HCT116 (cell line): ENCODE results near the gene CALHM4. TPM values are rescaled to one million over a fixed set of nuclear protein-coding genes. Genes with fewer than 3 reads are reported as not detected.

Source experiments
- ATAC-seq: fragments of 200-7000 bp; cut with Tn5 transposase; 2 replicates; pipeline ENCODE4 v1.9.1; 2020; ENCODE audit warnings: mild to moderate bottlenecking, moderate library complexity
- BruUV-seq: library from RNA; stranded (reverse); fragments of 400-500 nt; replicated peaks from 2 replicates; lab custom pipeline; 2021; lab: Mats Ljungman, UMichigan
- CTCF ChIA-PET: fragments of 300-600 bp; sonication (Branson Sonifier 250); formaldehyde crosslinking; loops from one replicate; lab custom pipeline; 2021; ENCODE audit warnings: antibody characterized with exemption; lab: Charles Lee
- POLR2A ChIA-PET: fragments of 300-600, 350-600 bp; sonication (Branson Sonifier 250); formaldehyde crosslinking; loops from one replicate; lab custom pipeline; 2021; ENCODE audit warnings: antibody characterized with exemption; lab: Charles Lee
- RAD21 ChIA-PET, 2 experiments: fragments of 300-600 bp; sonication (Branson Sonifier 250); formaldehyde crosslinking; loops; one replicate each; lab custom pipeline; 2023; ENCODE audit warnings: low total read pairs in 2 of 2; ENCODE audit not compliant: uncharacterized antibody in 2 of 2, unreplicated experiment in 2 of 2, low non-redundant PET in 1 of 2; lab: Charles Lee
- DNase-seq: peaks from one replicate; pipeline ENCODE4 v3.0.0-alpha.2; 2010; ENCODE audit warnings: low read depth, low spot score
- H2AFZ ChIP-seq: fragments of 200-600 bp; shearing (Covaris generic), sonication (generic); 2 replicates; pipeline ENCODE4 v1.6.1; 2017; ENCODE audit warnings: low read depth, mixed run types, mixed read lengths, antibody characterized with exemption, low read length; ENCODE audit not compliant: poor library complexity, severe bottlenecking
- H3K27ac ChIP-seq: 2 replicates; pipeline ENCODE4 v1.5.1; 2012; ENCODE audit warnings: low read depth, low read length
- H3K27me3 ChIP-seq: fragments of 200-600 bp; sonication (generic); 2 replicates; pipeline ENCODE4 v1.6.1; 2016; ENCODE audit warnings: mixed run types, low read length, mixed read lengths; ENCODE audit not compliant: insufficient read depth
- H3K36me3 ChIP-seq, 2 experiments: fragments of 200-500 bp in 1 of 2; fragments of 200-600 bp in 1 of 2; sonication (Bioruptor generic) in 1 of 2; sonication (generic) in 1 of 2; 2 replicates each; pipeline versions ENCODE4 v1.5.1 to v1.6.1; 2014 to 2016; ENCODE audit warnings: low read length in 2 of 2, inconsistent platforms in 1 of 2, mixed read lengths in 1 of 2, mixed run types in 1 of 2; ENCODE audit not compliant: insufficient read depth in 2 of 2, control insufficient read depth in 1 of 2
- H3K4me1 ChIP-seq, 2 experiments: fragments of 200-600 bp in 1 of 2; sonication (generic) in 1 of 2; 2 replicates each; pipeline versions ENCODE4 v1.5.1 to v1.6.1; 2012 to 2017; ENCODE audit warnings: low read length in 2 of 2, inconsistent platforms in 1 of 2, mild to moderate bottlenecking in 1 of 2, mixed read lengths in 1 of 2, mixed run types in 1 of 2, moderate library complexity in 1 of 2; ENCODE audit not compliant: insufficient read depth in 2 of 2, control insufficient read depth in 1 of 2
- H3K4me2 ChIP-seq: fragments of 200-600 bp; sonication (generic); 2 replicates; pipeline ENCODE4 v1.6.1; 2017; ENCODE audit warnings: mixed run types, low read length, mixed read lengths
- H3K4me3 ChIP-seq, 2 experiments: fragments of 200-600 bp in 1 of 2; sonication (generic) in 1 of 2; replicated peaks in 1 of 2; 2 replicates each; pipeline ENCODE4 v1.5.1; 2011 to 2016; ENCODE audit warnings: low read length in 2 of 2, control low read depth in 1 of 2, low read depth in 1 of 2, mild to moderate bottlenecking in 1 of 2, mixed read lengths in 1 of 2, mixed run types in 1 of 2
- H3K79me2 ChIP-seq: fragments of 200-600 bp; sonication (generic); 2 replicates; pipeline ENCODE4 v1.6.1; 2017; ENCODE audit warnings: mild to moderate bottlenecking, mixed run types, low read length, moderate library complexity, mixed read lengths; ENCODE audit not compliant: insufficient read depth
- H3K9ac ChIP-seq: fragments of 200-600 bp; sonication (generic); 2 replicates; pipeline ENCODE4 v1.6.1; 2016; ENCODE audit warnings: low read length, mixed read lengths
- H3K9me2 ChIP-seq: fragments of 200-600 bp; sonication (generic), shearing (Covaris generic); 2 replicates; pipeline ENCODE4 v1.6.1; 2017; ENCODE audit warnings: mixed run types, mild to moderate bottlenecking, moderate library complexity; ENCODE audit not compliant: insufficient read depth
- H3K9me3 ChIP-seq, 2 experiments: fragments of 200-500 bp in 1 of 2; fragments of 200-600 bp in 1 of 2; sonication (Bioruptor generic) in 1 of 2; sonication (generic) in 1 of 2; 2 replicates each; pipeline ENCODE4 v1.6.1; 2014 to 2017; ENCODE audit warnings: low read length in 2 of 2, mixed read lengths in 2 of 2, inconsistent platforms in 1 of 2, low read depth in 1 of 2, mild to moderate bottlenecking in 1 of 2, mixed run types in 1 of 2, moderate library complexity in 1 of 2; ENCODE audit not compliant: control insufficient read depth in 1 of 2, insufficient read depth in 1 of 2
- H4K20me1 ChIP-seq: fragments of 200-600 bp; sonication (generic), shearing (Covaris generic); 2 replicates; pipeline ENCODE4 v1.6.1; 2017; ENCODE audit warnings: mixed run types, mild to moderate bottlenecking, moderate library complexity; ENCODE audit not compliant: insufficient read depth
- ATF3 ChIP-seq: IDR thresholded peaks from 2 replicates; pipeline ENCODE4 v1.6.1; 2012
- CBX3 ChIP-seq: IDR thresholded peaks from 2 replicates; pipeline ENCODE4 v1.6.1; 2012; ENCODE audit warnings: low read depth
- CTCF ChIP-seq, 3 experiments: fragments of 200-600 bp in 1 of 3; sonication (generic) in 1 of 3; IDR thresholded peaks in 2 of 3; conservative IDR thresholded peaks in 1 of 3; 2 replicates each; pipeline ENCODE4 v1.5.1; 2012 to 2017; ENCODE audit warnings: low read depth in 2 of 3, low read length in 2 of 3, antibody characterized with exemption in 1 of 3, borderline replicate concordance in 1 of 3, control low read depth in 1 of 3, mild to moderate bottlenecking in 1 of 3, mixed read lengths in 1 of 3, mixed run types in 1 of 3, moderate library complexity in 1 of 3; ENCODE audit not compliant: insufficient read depth in 1 of 3
- EZH2phosphoT487 ChIP-seq: fragments of 200-600 bp; IDR thresholded peaks from 2 replicates; pipeline ENCODE4 v1.6.1; 2018; ENCODE audit warnings: antibody characterized with exemption, borderline replicate concordance
- FOSL1 ChIP-seq: IDR thresholded peaks from 2 replicates; pipeline ENCODE4 v1.6.1; 2012; ENCODE audit warnings: low read depth
- MAX ChIP-seq: IDR thresholded peaks from 2 replicates; pipeline ENCODE4 v1.6.1; 2012
- POLR2A ChIP-seq: IDR thresholded peaks from 2 replicates; pipeline ENCODE4 v1.7.0; 2011; ENCODE audit warnings: borderline replicate concordance; ENCODE audit not compliant: insufficient read depth, insufficient read length; ENCODE audit errors: extremely low read depth
- REST ChIP-seq: IDR thresholded peaks from 2 replicates; pipeline ENCODE4 v1.6.1; 2012; ENCODE audit warnings: low read depth
- intact Hi-C: fragments of 100-400 bp; cut with micrococcal nuclease; formaldehyde crosslinking; loops from 2 replicates; pipeline ENCODE4 v1.10.0; 2022
- total RNA-seq: library from RNA; stranded (reverse); gene quantifications from one replicate; pipeline ENCODE4 v1.2.1, GENCODE V29; 2021; ENCODE audit not compliant: unreplicated experiment

Gene CALHM4
- total RNA-seq, 1 experiment from 2014 or later = not detected

- Histone ChIP-seq H2AFZ (no peak overlapping the region), H3K9me2 (no peaks in the 10 kb centered on the region), H3K79me2 (peaks cover 66% of the 10 kb centered on the region)
- DNase-seq = no peak
- TF ChIP-seq CTCF (IDR thresholded peaks at IDR 0.05 in 2 of 3, conservative IDR thresholded peaks at IDR 0.05 in 1 of 3; ENCODE audit: borderline replicate concordance in 1 of 3, insufficient read depth in 1 of 3, low read depth in 2 of 3, low read length in 2 of 3) (no peak), CBX3 (no peak), ATF3 (no peak), REST (no peak), POLR2A (no peak), MAX (no peak), FOSL1 (no peak), EZH2phosphoT487 (no peak)
- TF ChIP-seq, all 23 proteins: peak for 0
- Histone ChIP-seq H3K36me3 (no peaks in the 10 kb centered on the region), H3K4me3 (peak overlapping the region; percentile 89 to 90), H4K20me1 (no peaks in the 10 kb centered on the region), H3K4me1 (peaks cover 18 to 25% of the 10 kb centered on the region in 2 experiments), H3K9ac (peak overlapping the region; percentile 86), H3K27me3 (no peaks in the 10 kb centered on the region), H3K9me3 (no peaks in the 10 kb centered on the region), H3K4me2 (peak overlapping the region; percentile 69), H3K27ac (peak overlapping the region; percentile 81; the same call in 1 of the 2 replicates)
- POLR2A ChIA-PET = no interaction called here
- CTCF ChIA-PET = interaction anchor here (1.1 to 2.3 kb wide), 5 partner anchors 11 to 354 kb away, joined by 3 to 7 read pairs (median 5); no protein-coding TSS in a partner anchor
- no peak for ATAC-seq
- RAD21 ChIA-PET = no interaction called here
- intact Hi-C loops = no loop called here
- BruUV-seq = no TSS peak
Observed at GRCh38 chr6:116572162-116572561, 18.6 kb downstream of the CALHM4 start.
